ENCODE data around the gene SCD5. TPM values are rescaled to one million over a fixed set of nuclear protein-coding genes. Genes with fewer than 3 reads are reported as not detected.

The SCD5 gene
- total and polyA plus RNA-seq, 9 of the 15 experiments (the other 6 are each of a cell fraction or from before 2014, with no cell fraction given), result 0.01 to 0.20 (median 0.03) TPM; not detected in 5

DNA sequence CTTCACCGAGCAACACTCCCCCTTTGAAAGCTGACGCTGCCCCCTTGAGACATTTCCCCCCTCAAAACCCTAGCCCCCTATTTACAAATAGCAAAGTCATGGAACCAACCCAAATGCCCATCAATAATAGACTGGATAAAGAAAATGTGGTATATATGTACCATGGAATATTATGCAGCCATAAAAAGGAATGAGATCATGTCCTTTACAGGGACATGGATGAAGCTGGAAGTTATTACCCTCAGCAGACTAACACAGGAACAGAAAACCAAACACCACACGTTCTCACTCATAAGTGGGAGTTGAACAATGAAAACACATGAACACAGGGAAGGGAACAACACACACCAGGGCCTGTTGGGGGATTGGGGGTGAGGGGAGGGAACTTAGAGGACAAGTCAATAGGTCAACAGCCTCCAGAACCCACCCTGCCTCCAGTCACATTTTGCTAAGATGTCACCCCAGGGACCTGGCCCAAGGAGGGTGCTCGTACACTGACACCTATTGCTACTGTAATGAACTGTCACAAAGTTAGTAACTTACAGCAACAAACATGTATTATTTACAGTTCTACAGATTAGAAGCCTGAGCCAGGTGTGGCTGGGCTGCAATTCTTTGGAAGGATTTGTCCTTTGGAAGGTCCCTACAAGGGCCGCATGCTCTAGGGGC, 20.6 kb downstream of the SCD5 start:
- no peak overlapping the region for H2AFZ ChIP-seq (ENCODE audit: low read depth, low read length)
- H3K27ac ChIP-seq (ENCODE audit: extremely low read depth, low read depth, low read length), result no peak overlapping the region
- ChIA-PET POLR2A (no interaction called here), CTCF (ENCODE audit: low intra/inter-chr PET ratio) (no interaction called here)
- FAIRE-seq (no peak), ATAC-seq (no peak), DNase-seq (ENCODE audit: extremely low read depth in 1 of 4, low spot score in 3 of 4) (no peak)
- in situ Hi-C loops (cut with MboI) (no loop called here), intact Hi-C loops (cut with micrococcal nuclease) (no loop called here)
- no peak overlapping the region for H3K4me3 ChIP-seq
- no peaks in the 10 kb centered on the region for H3K79me2 ChIP-seq (ENCODE audit: control insufficient read depth, insufficient read depth, low read length)
- H3K9me1 ChIP-seq (ENCODE audit: control insufficient read depth, insufficient read depth, low read length), result no peaks in the 10 kb centered on the region
- no peaks in the 10 kb centered on the region for H3K9me3 ChIP-seq (replicated peaks; ENCODE audit: control insufficient read depth, insufficient read depth, low read depth, low read length)
- H3K27me3 ChIP-seq (ENCODE audit: control insufficient read depth in 2 of 2, insufficient read depth in 2 of 2, low read length in 2 of 2), result peaks cover 10 to 14% of the 10 kb centered on the region in 2 experiments; a peak in 3 of 5 replicates
- peaks cover 0 to 3% of the 10 kb centered on the region in 2 experiments; a peak in 2 of 5 replicates for H3K4me1 ChIP-seq (replicated peaks in 1 of 2; ENCODE audit: control insufficient read depth in 2 of 2, insufficient read depth in 2 of 2, low read length in 2 of 2)
- TF ChIP-seq TCF3 (CRISPR knock-in tag; IDR thresholded peaks at IDR 0.05) (no peak), ZNF146 (CRISPR knock-in tag; IDR thresholded peaks at IDR 0.05; ENCODE audit: unreplicated experiment) (peak; percentile 16)
- no peak overlapping the region for H3K9ac ChIP-seq (ENCODE audit: insufficient read depth in 1 of 2, low read depth in 2 of 2, low read length in 2 of 2)
- no peak overlapping the region for H3K4me2 ChIP-seq (ENCODE audit: insufficient read depth, low read length)
- no TSS peak for BruUV-seq (replicated peaks)
- H3K36me3 ChIP-seq (ENCODE audit: control insufficient read depth, insufficient read depth, low read length), result no peaks in the 10 kb centered on the region
- 21% methylated on average over 5 of the region's 5 CpGs for WGBS (ENCODE audit: insufficient coverage, low coverage, missing lambda C conversion rate)
- H4K20me1 ChIP-seq (replicated peaks; ENCODE audit: control insufficient read depth, insufficient read depth, low read length), result peaks cover 5% of the 10 kb centered on the region; the same call in 1 of the 2 replicates

DNA sequence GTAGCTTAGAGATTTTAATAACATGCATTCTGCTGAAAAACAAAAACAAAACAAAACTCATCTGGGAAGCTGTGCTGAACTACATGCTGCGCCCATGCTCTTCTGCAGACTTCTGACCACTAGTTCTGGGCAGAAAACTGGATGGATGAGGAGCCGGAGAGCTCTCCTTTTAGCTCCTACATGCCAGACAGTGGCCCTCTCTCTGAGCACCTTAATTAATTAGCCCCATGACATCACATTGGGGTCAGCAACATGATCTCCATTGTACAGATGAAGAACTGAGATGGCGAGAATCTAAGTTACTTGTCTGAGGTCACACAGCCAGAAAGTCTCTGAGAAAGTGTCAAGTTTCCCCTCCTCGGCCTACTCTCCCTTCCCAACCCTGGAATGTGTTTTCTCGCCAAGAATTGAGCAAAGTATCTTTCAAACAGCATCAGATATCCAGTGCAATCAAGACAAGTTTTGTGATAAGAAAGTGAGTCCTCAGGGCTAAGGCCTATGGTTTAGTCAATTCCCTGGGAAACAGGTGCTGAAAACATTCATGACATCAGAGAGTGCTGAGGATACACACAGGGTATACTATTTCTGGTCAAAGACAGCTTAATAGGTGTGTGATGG, 21.6 kb downstream of the SCD5 start:
- ChIA-PET CTCF (ENCODE audit: low intra/inter-chr PET ratio) (no interaction called here), POLR2A (no interaction called here)
- H3K9me3 ChIP-seq (replicated peaks; ENCODE audit: control insufficient read depth, insufficient read depth, low read depth, low read length), result no peaks in the 10 kb centered on the region
- peaks cover 0 to 3% of the 10 kb centered on the region in 2 experiments; a peak in 2 of 5 replicates for H3K4me1 ChIP-seq (replicated peaks in 1 of 2; ENCODE audit: control insufficient read depth in 2 of 2, insufficient read depth in 2 of 2, low read length in 2 of 2)
- ATAC-seq, result no peak
- H3K4me2 ChIP-seq (ENCODE audit: insufficient read depth, low read length), result no peak overlapping the region
- in situ Hi-C loops (cut with MboI), result no loop called here
- H3K4me3 ChIP-seq, result no peak overlapping the region
- no peaks in the 10 kb centered on the region for H3K36me3 ChIP-seq (ENCODE audit: control insufficient read depth, insufficient read depth, low read length)
- H3K79me2 ChIP-seq (ENCODE audit: control insufficient read depth, insufficient read depth, low read length), result no peaks in the 10 kb centered on the region
- intact Hi-C loops (cut with micrococcal nuclease), result no loop called here
- WGBS (ENCODE audit: insufficient coverage, low coverage, missing lambda C conversion rate), result 0% methylated on average over 5 of the region's 5 CpGs
- peaks cover 9 to 12% of the 10 kb centered on the region in 2 experiments; a peak in 3 of 5 replicates for H3K27me3 ChIP-seq (ENCODE audit: control insufficient read depth in 2 of 2, insufficient read depth in 2 of 2, low read length in 2 of 2)
- H3K9me1 ChIP-seq (ENCODE audit: control insufficient read depth, insufficient read depth, low read length), result no peaks in the 10 kb centered on the region
- no peak overlapping the region for H3K9ac ChIP-seq (ENCODE audit: insufficient read depth in 1 of 2, low read depth in 2 of 2, low read length in 2 of 2)
- no peak for DNase-seq (ENCODE audit: extremely low read depth in 1 of 4, low spot score in 3 of 4)
- no TSS peak for BruUV-seq (replicated peaks)
- no peak for FAIRE-seq
- peaks cover 5% of the 10 kb centered on the region; the same call in 1 of the 2 replicates for H4K20me1 ChIP-seq (replicated peaks; ENCODE audit: control insufficient read depth, insufficient read depth, low read length)
- no peak overlapping the region for H2AFZ ChIP-seq (ENCODE audit: low read depth, low read length)
- no peak overlapping the region for H3K27ac ChIP-seq (ENCODE audit: extremely low read depth, low read depth, low read length)
- TF ChIP-seq ELF2 (CRISPR knock-in tag; IDR thresholded peaks at IDR 0.05) (no peak), KDM2B (CRISPR knock-in tag; IDR thresholded peaks at IDR 0.05) (no peak), YBX1 (IDR thresholded peaks at IDR 0.05) (no peak)
- TF ChIP-seq, protein P1, sequence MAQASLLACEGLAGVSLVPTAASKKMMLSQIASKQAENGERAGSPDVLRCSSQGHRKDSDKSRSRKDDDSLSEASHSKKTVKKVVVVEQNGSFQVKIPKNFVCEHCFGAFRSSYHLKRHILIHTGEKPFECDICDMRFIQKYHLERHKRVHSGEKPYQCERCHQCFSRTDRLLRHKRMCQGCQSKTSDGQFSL (CRISPR knock-in tag; IDR thresholded peaks at IDR 0.05), result no peak
- TF ChIP-seq, protein P1 (tag; IDR thresholded peaks at IDR 0.05), result no peak
- TF ChIP-seq, protein P2, sequence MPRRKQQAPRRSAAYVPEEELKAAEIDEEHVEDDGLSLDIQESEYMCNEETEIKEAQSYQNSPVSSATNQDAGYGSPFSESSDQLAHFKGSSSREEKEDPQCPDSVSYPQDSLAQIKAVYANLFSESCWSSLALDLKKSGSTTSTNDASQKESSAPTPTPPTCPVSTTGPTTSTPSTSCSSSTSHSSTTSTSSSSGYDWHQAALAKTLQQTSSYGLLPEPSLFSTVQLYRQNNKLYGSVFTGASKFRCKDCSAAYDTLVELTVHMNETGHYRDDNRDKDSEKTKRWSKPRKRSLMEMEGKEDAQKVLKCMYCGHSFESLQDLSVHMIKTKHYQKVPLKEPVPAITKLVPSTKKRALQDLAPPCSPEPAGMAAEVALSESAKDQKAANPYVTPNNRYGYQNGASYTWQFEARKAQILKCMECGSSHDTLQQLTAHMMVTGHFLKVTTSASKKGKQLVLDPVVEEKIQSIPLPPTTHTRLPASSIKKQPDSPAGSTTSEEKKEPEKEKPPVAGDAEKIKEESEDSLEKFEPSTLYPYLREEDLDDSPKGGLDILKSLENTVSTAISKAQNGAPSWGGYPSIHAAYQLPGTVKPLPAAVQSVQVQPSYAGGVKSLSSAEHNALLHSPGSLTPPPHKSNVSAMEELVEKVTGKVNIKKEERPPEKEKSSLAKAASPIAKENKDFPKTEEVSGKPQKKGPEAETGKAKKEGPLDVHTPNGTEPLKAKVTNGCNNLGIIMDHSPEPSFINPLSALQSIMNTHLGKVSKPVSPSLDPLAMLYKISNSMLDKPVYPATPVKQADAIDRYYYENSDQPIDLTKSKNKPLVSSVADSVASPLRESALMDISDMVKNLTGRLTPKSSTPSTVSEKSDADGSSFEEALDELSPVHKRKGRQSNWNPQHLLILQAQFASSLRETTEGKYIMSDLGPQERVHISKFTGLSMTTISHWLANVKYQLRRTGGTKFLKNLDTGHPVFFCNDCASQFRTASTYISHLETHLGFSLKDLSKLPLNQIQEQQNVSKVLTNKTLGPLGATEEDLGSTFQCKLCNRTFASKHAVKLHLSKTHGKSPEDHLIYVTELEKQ (CRISPR knock-in tag; IDR thresholded peaks at IDR 0.05), result no peak
- TF ChIP-seq, protein P3, sequence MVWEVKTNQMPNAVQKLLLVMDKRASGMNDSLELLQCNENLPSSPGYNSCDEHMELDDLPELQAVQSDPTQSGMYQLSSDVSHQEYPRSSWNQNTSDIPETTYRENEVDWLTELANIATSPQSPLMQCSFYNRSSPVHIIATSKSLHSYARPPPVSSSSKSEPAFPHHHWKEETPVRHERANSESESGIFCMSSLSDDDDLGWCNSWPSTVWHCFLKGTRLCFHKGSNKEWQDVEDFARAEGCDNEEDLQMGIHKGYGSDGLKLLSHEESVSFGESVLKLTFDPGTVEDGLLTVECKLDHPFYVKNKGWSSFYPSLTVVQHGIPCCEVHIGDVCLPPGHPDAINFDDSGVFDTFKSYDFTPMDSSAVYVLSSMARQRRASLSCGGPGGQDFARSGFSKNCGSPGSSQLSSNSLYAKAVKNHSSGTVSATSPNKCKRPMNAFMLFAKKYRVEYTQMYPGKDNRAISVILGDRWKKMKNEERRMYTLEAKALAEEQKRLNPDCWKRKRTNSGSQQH (CRISPR knock-in tag; IDR thresholded peaks at IDR 0.05), result no peak
